H1 (cell line): Measurements from ENCODE around the gene DSP. TPM values are rescaled to one million over a fixed set of nuclear protein-coding genes. Genes with fewer than 3 reads are reported as not detected.

Experiments
- CTCF ChIA-PET: fragments of 300-600 bp; sonication (Branson Sonifier 250); formaldehyde crosslinking; loops from one replicate; lab custom pipeline; 2021; ENCODE audit not compliant: partially characterized antibody; lab: Charles Lee
- POLR2A ChIA-PET: fragments of 300-600 bp; sonication (Branson Sonifier 250); formaldehyde crosslinking; loops from one replicate; lab custom pipeline; 2021; ENCODE audit warnings: inconsistent platforms; ENCODE audit not compliant: partially characterized antibody; lab: Charles Lee
- DNase-seq, 2 experiments: peaks; one replicate each; pipeline versions ENCODE4 v3.0.0 to v3.0.0-alpha.2; 2010 to 2022; ENCODE audit warnings: low spot score in 2 of 2, low read depth in 1 of 2, mixed read lengths in 1 of 2
- FAIRE-seq: peaks from 2 replicates; lab custom pipeline; 2011; peaks lifted over from hg19 to GRCh38; lab: Jason Lieb, UNC
- H2AFZ ChIP-seq: 2 replicates; pipeline ENCODE4 v1.8.1; 2012; ENCODE audit warnings: low read length, inconsistent platforms
- H2AK5ac ChIP-seq: 2 replicates; pipeline ENCODE4 v1.6.1; 2013; ENCODE audit warnings: low read depth, low read length
- H2BK120ac ChIP-seq: replicated peaks from 2 replicates; pipeline ENCODE3; 2013; ENCODE audit warnings: low read depth, low read length, inconsistent platforms
- H2BK12ac ChIP-seq: 2 replicates; pipeline ENCODE4 v1.6.1; 2013; ENCODE audit warnings: low read depth, low read length
- H2BK15ac ChIP-seq: 2 replicates; pipeline ENCODE4 v1.6.1; 2013; ENCODE audit warnings: low read length
- H2BK20ac ChIP-seq: 2 replicates; pipeline ENCODE4 v1.6.1; 2013; ENCODE audit warnings: low read length
- H2BK5ac ChIP-seq: 2 replicates; pipeline ENCODE4 v1.6.1; 2013; ENCODE audit warnings: low read depth, low read length
- H3K14ac ChIP-seq: 2 replicates; pipeline ENCODE4 v1.6.1; 2013; ENCODE audit warnings: inconsistent platforms; ENCODE audit not compliant: insufficient read length
- H3K18ac ChIP-seq: 2 replicates; pipeline ENCODE4 v1.6.1; 2013; ENCODE audit warnings: low read length; ENCODE audit errors: extremely low read depth
- H3K23ac ChIP-seq: 2 replicates; pipeline ENCODE4 v1.6.1; 2013; ENCODE audit warnings: inconsistent platforms; ENCODE audit not compliant: insufficient read length
- H3K23me2 ChIP-seq: 2 replicates; pipeline ENCODE4 v1.6.1; 2013; ENCODE audit warnings: low read depth, low read length
- H3K27ac ChIP-seq: 2 replicates; pipeline ENCODE4 v1.6.1; 2011; ENCODE audit warnings: low read depth, low read length, inconsistent platforms
- H3K27me3 ChIP-seq, 4 experiments: replicated peaks in 1 of 4; 1 replicate in 1 of 4; 2 replicates in 3 of 4; pipeline versions ENCODE4 v1.6.1 to v1.8.1; 2011 to 2013; ENCODE audit warnings: low read length in 3 of 4, mild to moderate bottlenecking in 3 of 4, inconsistent platforms in 2 of 4, mixed read lengths in 2 of 4, moderate library complexity in 1 of 4; ENCODE audit not compliant: control insufficient read depth in 3 of 4, insufficient read depth in 3 of 4; ENCODE audit errors: extremely low read depth in 1 of 4
- H3K36me3 ChIP-seq, 4 experiments: 2 replicates each; pipeline versions ENCODE4 v1.6.1 to v1.8.1; 2011 to 2013; ENCODE audit warnings: mild to moderate bottlenecking in 4 of 4, low read length in 3 of 4, moderate library complexity in 2 of 4, control low read depth in 1 of 4, inconsistent platforms in 1 of 4; ENCODE audit not compliant: insufficient read depth in 4 of 4, control insufficient read depth in 2 of 4
- H3K4ac ChIP-seq: replicated peaks from 2 replicates; pipeline ENCODE3; 2013; ENCODE audit warnings: low read length, low read depth, mixed read lengths, inconsistent platforms; ENCODE audit not compliant: insufficient read length
- H3K4me1 ChIP-seq, 4 experiments: replicated peaks in 1 of 4; 1 replicate in 1 of 4; 2 replicates in 3 of 4; pipeline versions ENCODE4 v1.6.1 to v1.8.1; 2011 to 2013; ENCODE audit warnings: low read length in 3 of 4, inconsistent platforms in 2 of 4, mixed read lengths in 1 of 4; ENCODE audit not compliant: insufficient read depth in 4 of 4, control insufficient read depth in 3 of 4
- H3K4me2 ChIP-seq, 2 experiments: 2 replicates each; pipeline versions ENCODE4 v1.6.1 to v1.8.1; 2011 to 2013; ENCODE audit warnings: low read depth in 2 of 2, low read length in 2 of 2, control low read depth in 1 of 2, inconsistent platforms in 1 of 2, mild to moderate bottlenecking in 1 of 2; ENCODE audit not compliant: insufficient read depth in 1 of 2
- H3K4me3 ChIP-seq, 4 experiments: fragments of 200-600, 300-600 bp in 1 of 4; sonication (generic), shearing (Covaris generic), sonication (Bioruptor Twin) in 1 of 4; 2 replicates each; pipeline versions ENCODE4 v1.5.1 to v1.8.1; 2011 to 2016; ENCODE audit warnings: low read length in 4 of 4, low read depth in 3 of 4, control low read depth in 2 of 4, inconsistent platforms in 2 of 4, mild to moderate bottlenecking in 2 of 4, mixed read lengths in 1 of 4, moderate library complexity in 1 of 4; ENCODE audit not compliant: insufficient read depth in 2 of 4; ENCODE audit errors: extremely low read depth in 1 of 4
- H3K56ac ChIP-seq: replicated peaks from 2 replicates; pipeline ENCODE3; 2013; ENCODE audit warnings: low read depth, mild to moderate bottlenecking, mixed read lengths, low read length, inconsistent platforms; ENCODE audit not compliant: insufficient read length
- H3K79me1 ChIP-seq: 2 replicates; pipeline ENCODE4 v1.6.1; 2013; ENCODE audit warnings: low read depth, low read length, control low read depth
- H3K79me2 ChIP-seq, 2 experiments: 2 replicates each; pipeline versions ENCODE4 v1.6.1 to v1.8.1; 2012 to 2013; ENCODE audit warnings: low read length in 2 of 2, mild to moderate bottlenecking in 2 of 2, inconsistent platforms in 1 of 2; ENCODE audit not compliant: insufficient read depth in 2 of 2, control insufficient read depth in 1 of 2
- H3K9ac ChIP-seq, 4 experiments: replicated peaks in 1 of 4; 1 replicate in 1 of 4; 2 replicates in 3 of 4; pipeline versions ENCODE4 v1.6.1 to v1.8.1; 2011 to 2013; ENCODE audit warnings: low read depth in 3 of 4, low read length in 3 of 4, control low read depth in 2 of 4, mild to moderate bottlenecking in 2 of 4, moderate library complexity in 2 of 4, inconsistent platforms in 1 of 4; ENCODE audit errors: extremely low read depth in 1 of 4
- H3K9me3 ChIP-seq, 2 experiments: 2 replicates each; pipeline versions ENCODE4 v1.6.1 to v1.8.1; 2012 to 2013; ENCODE audit warnings: mild to moderate bottlenecking in 2 of 2, moderate library complexity in 2 of 2, control low read depth in 1 of 2, inconsistent platforms in 1 of 2, low read depth in 1 of 2, low read length in 1 of 2, mixed read lengths in 1 of 2; ENCODE audit not compliant: insufficient read depth in 2 of 2
- H4K20me1 ChIP-seq, 2 experiments: replicated peaks in 1 of 2; 2 replicates each; pipeline versions ENCODE3 to v1.8.1; 2011 to 2013; ENCODE audit warnings: inconsistent platforms in 2 of 2, low read length in 2 of 2, mild to moderate bottlenecking in 1 of 2; ENCODE audit not compliant: insufficient read depth in 2 of 2, control insufficient read depth in 1 of 2
- H4K5ac ChIP-seq: 2 replicates; pipeline ENCODE4 v1.6.1; 2013; ENCODE audit warnings: low read length, low read depth, mixed read lengths, inconsistent platforms; ENCODE audit not compliant: insufficient read length
- H4K8ac ChIP-seq: 2 replicates; pipeline ENCODE4 v1.8.0; 2013; ENCODE audit warnings: mild to moderate bottlenecking, moderate library complexity, low read length, inconsistent platforms; ENCODE audit not compliant: insufficient read depth; ENCODE audit errors: extremely low read depth
- H4K91ac ChIP-seq: replicated peaks from 2 replicates; pipeline ENCODE3; 2013; ENCODE audit warnings: low read length, mixed read lengths, inconsistent platforms; ENCODE audit not compliant: insufficient read length
- CHD2 ChIP-seq: IDR thresholded peaks from 2 replicates; pipeline ENCODE4 v1.6.1; 2012; ENCODE audit warnings: low read length, improper control_type of control experiment
- CREB1 ChIP-seq: IDR thresholded peaks from 2 replicates; pipeline ENCODE4 v1.6.1; 2012; ENCODE audit warnings: inconsistent platforms
- GTF2F1 ChIP-seq: IDR thresholded peaks from 2 replicates; pipeline ENCODE4 v1.6.1; 2012; ENCODE audit warnings: low read depth, low read length, improper control_type of control experiment, borderline replicate concordance
- KDM1A ChIP-seq: fragments of 200-600, 300-600 bp; sonication (generic); IDR thresholded peaks from 2 replicates; pipeline ENCODE4 v1.7.1; 2016; ENCODE audit warnings: mild to moderate bottlenecking, low read length, borderline replicate concordance
- RBBP5 ChIP-seq: IDR thresholded peaks from 2 replicates; pipeline ENCODE4 v1.7.1; 2012; ENCODE audit warnings: low read depth, mild to moderate bottlenecking, inconsistent platforms, low read length, moderate library complexity, borderline replicate concordance
- SIN3A ChIP-seq, 2 experiments: IDR thresholded peaks in 1 of 2; conservative IDR thresholded peaks in 1 of 2; 2 replicates each; pipeline ENCODE4 v1.6.1; 2011 to 2012; ENCODE audit warnings: low read length in 2 of 2, improper control_type of control experiment in 1 of 2, low read depth in 1 of 2, mild to moderate bottlenecking in 1 of 2
- SIX5 ChIP-seq: IDR thresholded peaks from 2 replicates; pipeline ENCODE4 v1.6.1; 2011; ENCODE audit warnings: mild to moderate bottlenecking, low read depth, low read length
- ZNF274 ChIP-seq: IDR thresholded peaks from 2 replicates; pipeline ENCODE4 v1.7.0; 2012; ENCODE audit warnings: low read length, borderline replicate concordance; ENCODE audit errors: extremely low read depth
- WGBS, 2 experiments: shearing (Covaris generic) in 1 of 2; methylation state at CpG; one replicate each; pipeline versions ENCODE4 v1.1.6 to v1.1.7; 2013 to 2015; ENCODE audit warnings: low lambda C conversion rate in 2 of 2, mixed read lengths in 2 of 2, inconsistent platforms in 1 of 2, low coverage in 1 of 2, missing lambda C conversion rate in 1 of 2; ENCODE audit not compliant: insufficient replicate concordance in 2 of 2, insufficient coverage in 1 of 2, insufficient read length in 1 of 2; ENCODE audit errors: extremely low coverage in 1 of 2, missing lambda C conversion rate in 1 of 2; 5-methylcytosine and 5-hydroxymethylcytosine counted together
- polyA plus RNA-seq, 7 experiments: library from polyadenylated mRNA; depleted of rRNA in 3 of 7; stranded (reverse) in 5 of 7; unstranded in 2 of 7; fragments of >200 nt in 5 of 7; fragments of 200-250 nt in 2 of 7; gene quantifications; 1 replicate in 5 of 7; 2 replicates in 1 of 7; 4 replicates in 1 of 7; pipeline versions ENCODE4 v1.2.1 to v1.2.3, GENCODE V29; 2011 to 2013; ENCODE audit warnings: missing spikeins in 2 of 7, mixed read lengths in 2 of 7
- total RNA-seq: library from RNA; stranded (reverse); fragmentation: NEBNext Ultra II Directional; extraction: Animal tissue kit (Norgen Biotek cat#: 25700); gene quantifications from 2 replicates; pipeline ENCODE4 v1.2.1, GENCODE V29; 2021

DSP gene
- total and polyA plus RNA-seq, 2 of the 8 experiments (the other 6 are each of a cell fraction or from before 2014, with no cell fraction given), result 14.3 to 48.5 TPM

DNA sequence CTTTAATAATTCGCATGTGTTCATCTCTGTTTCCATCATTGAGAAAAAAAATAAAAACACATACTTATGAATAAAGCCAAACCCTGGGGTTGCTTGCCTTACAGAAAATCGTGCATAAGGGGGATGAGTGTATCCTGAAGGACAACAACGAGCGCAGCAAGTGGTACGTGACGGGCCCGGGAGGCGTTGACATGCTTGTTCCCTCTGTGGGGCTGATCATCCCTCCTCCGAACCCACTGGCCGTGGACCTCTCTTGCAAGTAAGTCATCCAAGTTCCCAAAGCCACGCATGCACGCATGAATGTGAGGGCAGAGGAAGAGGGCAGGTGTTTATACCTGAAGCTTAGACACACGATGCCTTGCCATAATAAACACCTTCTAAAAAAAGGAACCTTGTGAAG, 27.6 kb downstream of the DSP start:
- Histone ChIP-seq H4K20me1 (no peaks in the 10 kb centered on the region), H3K9me3 (no peaks in the 10 kb centered on the region), H2AK5ac (no peak overlapping the region), H3K4me3 (no peak overlapping the region), H3K9ac (no peak overlapping the region), H3K4me2 (no peak overlapping the region), H3K36me3 (peaks cover 24 to 89% (median 65%) of the 10 kb centered on the region in 4 experiments; a peak in 7 of 8 replicates), H3K23me2 (no peaks in the 10 kb centered on the region), H3K4ac (no peak overlapping the region), H2BK15ac (no peak overlapping the region), H2BK12ac (no peak overlapping the region), H3K27me3 (no peaks in the 10 kb centered on the region), H3K14ac (no peak overlapping the region), H3K27ac (no peak overlapping the region), H2AFZ (no peak overlapping the region), H4K5ac (no peak overlapping the region), H3K23ac (no peak overlapping the region), H3K18ac (no peak overlapping the region), H2BK5ac (no peak overlapping the region), H3K4me1 (no peaks in the 10 kb centered on the region), H4K8ac (no peak overlapping the region), H3K56ac (no peak overlapping the region), H4K91ac (no peak overlapping the region), H3K79me1 (no peaks in the 10 kb centered on the region), H3K79me2 (no peaks in the 10 kb centered on the region), H2BK20ac (no peak overlapping the region), H2BK120ac (no peak overlapping the region)
- ChIA-PET CTCF (interaction anchor here (0.7 to 1.6 kb wide), 4 partner anchors 12 to 294 kb away, joined by 3 to 5 read pairs (median 4); no protein-coding TSS in a partner anchor), POLR2A (interaction anchor here (1.4 kb wide), 1 partner anchor 10 kb away, joined by 3 read pairs; no protein-coding TSS in a partner anchor)
- DNase-seq, result no peak
- WGBS, 2 experiments, result 84% methylated on average over 13 of the region's 13 CpGs; no CpG with 5 or more reads in 1 of the 2 experiments
- TF ChIP-seq KDM1A (no peak), SIN3A (conservative IDR thresholded peaks at IDR 0.05 in 1 of 2, IDR thresholded peaks at IDR 0.05 in 1 of 2; ENCODE audit: low read depth in 1 of 2, low read length in 2 of 2) (no peak), CHD2 (no peak), GTF2F1 (no peak), CREB1 (no peak), RBBP5 (no peak), ZNF274 (no peak), SIX5 (no peak)
- no peak for FAIRE-seq
